NCI-H524 (cell line): ENCODE results near the gene RAB33B.
"Not testable (repeated sequence)": the region's sequence is repeated elsewhere in the genome, so short reads cannot be mapped to it uniquely, and the experiment has no call there.

Source experiments
- DNase-seq, 2 experiments: peaks; one replicate each; lab custom pipeline; 2025; lab: John Stamatoyannopoulos, UW

RAB33B gene

DNA sequence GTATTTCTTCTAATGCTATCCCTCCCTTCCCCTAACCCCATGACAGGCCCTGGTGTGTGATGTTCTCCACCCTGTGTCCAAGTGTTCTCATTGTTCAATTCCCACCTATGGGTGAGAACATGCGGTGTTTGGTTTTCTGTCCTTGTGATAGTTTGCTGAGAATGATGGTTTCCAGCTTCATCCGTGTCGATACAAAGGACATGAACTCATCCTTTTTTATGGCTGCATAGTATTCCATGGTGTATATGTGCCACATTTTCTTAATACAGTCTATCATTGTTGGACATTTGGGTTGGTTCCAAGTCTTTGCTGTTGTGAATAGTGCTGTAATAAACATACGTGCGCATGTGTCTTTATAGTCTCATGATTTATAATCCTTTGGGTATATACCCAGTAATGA is 10.6 kb downstream of the RAB33B start:
- DNase-seq: not testable (repeated sequence)

DNA sequence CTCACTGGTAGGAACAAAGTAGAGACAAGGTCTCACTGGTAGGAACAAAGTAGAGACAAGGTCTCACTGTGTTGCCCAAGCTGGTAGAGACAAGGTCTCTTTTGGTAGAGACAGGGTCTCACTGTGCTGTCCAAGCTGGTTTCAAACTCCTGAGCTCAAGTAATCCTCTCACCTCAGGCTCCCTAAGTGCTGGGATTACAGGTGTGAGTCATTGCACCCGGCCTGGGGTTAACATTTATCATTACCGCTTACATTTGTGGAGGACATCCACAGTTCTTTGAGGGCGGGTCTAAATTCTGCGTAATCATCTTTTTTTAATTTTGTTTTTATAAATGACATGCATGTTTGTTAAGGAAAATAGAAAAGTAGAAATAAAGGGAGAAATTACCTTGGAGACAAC is 12.0 kb downstream of the RAB33B start:
- no peak for DNase-seq

DNA sequence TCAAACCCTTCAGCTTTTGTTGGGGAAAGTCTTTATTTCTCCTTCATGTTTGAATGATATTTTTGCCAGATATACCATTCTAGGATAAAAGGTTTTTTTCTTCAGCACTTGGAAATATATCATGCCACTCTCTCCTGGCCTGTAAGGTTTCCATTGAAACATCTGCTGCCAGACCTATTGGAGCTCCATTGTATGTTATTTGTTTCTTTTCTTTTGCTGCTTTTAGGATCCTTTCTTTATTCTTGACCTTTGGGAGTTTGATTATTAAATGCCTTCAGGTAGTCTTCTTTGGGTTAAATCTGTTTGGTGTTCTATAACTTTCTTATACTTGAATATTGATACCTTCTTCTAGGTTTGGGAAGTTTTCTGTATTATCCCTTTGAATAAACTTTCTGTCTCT is 14.8 kb downstream of the RAB33B start:
- DNase-seq: not testable (repeated sequence)

DNA sequence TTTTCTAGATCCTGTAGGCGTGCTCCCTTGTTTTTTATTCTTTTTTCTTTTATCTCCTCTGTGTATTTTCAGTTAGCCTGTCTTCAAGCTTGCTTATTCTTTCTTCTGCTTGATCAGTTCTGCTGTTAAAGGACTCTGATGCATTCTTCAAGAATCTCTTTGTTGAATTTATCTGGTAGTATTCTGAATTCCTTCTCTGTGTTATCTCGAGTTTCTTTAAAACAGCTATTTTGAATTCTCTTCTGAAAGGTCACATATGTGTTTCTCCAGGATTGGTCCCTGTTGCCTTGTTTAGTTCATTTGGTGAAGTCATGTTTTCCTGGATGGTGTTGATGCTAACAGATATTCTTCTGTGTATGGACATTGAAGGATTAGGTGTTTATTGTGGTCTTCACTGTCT is 15.3 kb downstream of the RAB33B start:
- no peak for DNase-seq

DNA sequence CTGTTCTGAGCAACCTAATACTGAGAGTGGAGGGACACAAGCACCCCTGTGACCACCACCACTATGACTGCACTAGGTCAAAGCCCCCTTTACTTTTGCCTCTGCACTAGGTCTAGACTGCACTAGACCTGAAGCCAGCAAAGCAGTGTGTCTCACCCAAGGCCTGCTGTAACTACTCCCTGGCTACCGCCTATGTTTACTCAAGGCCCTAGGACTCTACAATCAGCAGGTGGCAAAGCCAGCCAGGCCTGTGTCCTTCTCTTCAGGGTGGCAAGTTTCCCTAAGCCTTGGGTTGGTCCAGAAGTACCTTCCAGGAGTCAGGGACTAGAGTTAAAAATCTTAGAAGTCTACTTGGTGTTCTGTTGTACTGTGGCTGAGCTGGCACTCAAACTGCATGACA is 15.9 kb downstream of the RAB33B start:
- no peak for DNase-seq

DNA sequence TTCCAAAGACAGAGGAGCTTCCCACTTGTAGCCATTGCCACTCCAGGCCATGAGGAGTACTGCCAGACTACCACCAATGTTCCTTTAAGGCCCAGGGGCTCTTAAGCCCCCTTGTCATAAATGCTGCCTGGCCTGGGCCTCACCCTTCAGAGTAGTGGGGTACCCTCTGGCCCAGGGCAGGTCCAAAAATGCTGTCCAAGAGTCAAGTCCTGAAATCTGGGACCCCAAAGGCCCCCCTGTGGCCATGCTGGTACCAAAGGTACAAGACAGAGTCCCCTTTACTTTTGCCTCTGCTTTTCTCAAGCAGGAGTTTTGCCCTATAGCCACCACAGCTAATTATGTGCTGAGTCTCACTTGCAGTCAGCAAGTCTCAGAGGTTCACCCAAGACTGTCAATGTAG is 16.4 kb downstream of the RAB33B start:
- DNase-seq: no peak

DNA sequence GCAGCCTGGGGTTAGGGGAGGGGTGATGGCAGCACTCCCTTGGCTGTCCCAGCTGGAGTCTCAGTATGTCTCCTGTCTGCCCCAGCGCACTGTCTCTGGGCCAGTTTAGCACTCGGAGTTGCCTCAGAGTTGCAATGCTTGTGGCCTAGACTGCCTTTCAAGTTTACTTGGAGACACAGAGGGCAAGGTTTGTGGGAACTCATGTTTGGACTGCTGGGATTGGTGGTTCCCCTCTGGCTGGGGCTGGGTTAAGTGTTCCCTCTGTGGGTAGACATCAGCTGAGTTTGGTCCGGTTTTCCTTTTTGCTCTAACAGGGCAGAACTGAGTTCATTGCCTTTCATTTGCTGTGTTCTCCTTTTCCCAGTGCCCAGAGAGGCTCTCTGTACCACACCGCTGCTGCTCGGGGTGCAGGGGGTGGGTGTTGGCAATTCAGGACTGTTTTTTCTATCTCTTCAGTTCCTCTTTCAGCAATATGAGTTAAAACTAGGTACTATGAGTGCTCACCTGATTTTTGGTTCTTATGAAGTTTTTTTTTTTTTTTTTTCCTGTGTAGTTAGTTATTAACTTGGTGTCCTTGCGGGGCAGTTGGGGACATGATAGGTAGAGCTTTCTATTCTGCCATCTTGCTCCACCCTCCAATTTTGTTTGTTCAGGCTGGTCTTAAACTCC is 17.2 kb downstream of the RAB33B start:
- DNase-seq: no peak

DNA sequence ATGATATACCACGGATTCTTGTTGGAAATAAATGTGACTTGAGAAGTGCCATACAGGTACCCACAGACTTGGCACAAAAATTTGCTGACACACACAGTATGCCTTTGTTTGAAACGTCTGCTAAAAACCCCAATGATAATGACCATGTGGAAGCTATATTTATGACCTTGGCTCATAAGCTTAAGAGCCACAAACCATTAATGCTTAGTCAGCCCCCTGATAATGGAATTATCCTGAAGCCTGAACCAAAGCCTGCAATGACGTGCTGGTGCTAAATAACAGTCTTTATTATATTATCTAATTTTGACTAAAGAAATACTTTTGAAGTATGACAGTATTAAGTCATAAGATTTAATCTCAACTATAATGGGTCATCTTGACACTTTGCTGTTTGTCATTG is 18.9 kb downstream of the RAB33B start:
- DNase-seq: no peak

DNA sequence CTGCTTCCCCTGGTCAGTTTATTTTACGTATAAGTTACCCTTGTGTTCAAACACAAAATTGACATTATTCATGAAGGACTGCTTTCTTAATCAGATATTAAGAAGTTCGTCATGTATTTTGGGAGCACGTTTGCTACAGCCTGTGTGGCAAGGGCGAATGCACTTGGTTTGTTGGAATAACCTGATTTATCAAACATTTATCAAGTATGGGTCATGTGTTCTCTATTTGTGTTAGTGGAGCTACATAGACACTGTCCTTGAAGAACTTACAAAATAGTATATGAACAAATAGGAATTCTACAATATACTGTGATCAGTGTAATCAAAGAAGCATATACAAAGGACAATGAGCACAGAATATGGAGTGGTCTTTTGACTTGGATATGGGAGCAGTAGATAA is 22.4 kb downstream of the RAB33B start:
- DNase-seq: no peak

DNA sequence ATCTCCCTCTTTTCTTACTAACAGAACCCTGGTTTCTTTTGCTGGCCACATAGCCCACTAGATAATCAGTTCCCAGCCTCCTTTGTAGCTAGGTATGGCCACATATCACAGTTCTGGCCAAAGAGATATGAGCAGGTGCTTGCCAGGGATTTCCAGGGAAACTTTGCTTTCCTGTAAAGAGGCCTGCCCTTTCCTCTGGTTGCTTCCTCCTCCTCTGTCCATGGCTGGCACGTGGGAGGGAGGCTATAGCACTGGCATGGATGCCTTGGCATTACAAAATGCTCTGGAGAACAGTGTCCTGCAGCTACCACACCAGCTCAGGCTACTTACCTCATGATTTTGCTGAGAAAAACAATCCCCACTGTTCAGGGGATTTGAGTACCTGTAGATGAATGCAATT is 27.5 kb downstream of the RAB33B start:
- DNase-seq: no peak

DNA sequence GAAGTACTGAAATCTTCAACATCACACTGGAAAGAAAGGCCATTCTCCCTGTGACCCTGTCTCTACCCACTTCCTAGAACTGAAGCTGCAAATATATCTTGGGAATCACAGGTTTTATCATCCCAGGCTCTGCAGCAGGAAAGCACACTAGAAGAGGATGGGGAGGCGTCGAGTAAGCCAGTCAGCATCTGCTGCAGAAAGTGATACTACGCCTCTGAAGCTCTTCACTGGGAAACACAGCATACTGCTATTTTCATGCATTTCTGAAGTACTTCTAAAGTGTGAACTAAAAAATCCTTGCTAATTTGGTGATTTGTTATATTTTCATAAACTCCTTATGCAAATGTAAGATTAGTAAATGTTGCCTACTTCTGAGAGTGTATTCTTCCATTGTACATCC is 29.1 kb downstream of the RAB33B start:
- peak in 1 of 2 experiments; percentile 12 for DNase-seq

DNA sequence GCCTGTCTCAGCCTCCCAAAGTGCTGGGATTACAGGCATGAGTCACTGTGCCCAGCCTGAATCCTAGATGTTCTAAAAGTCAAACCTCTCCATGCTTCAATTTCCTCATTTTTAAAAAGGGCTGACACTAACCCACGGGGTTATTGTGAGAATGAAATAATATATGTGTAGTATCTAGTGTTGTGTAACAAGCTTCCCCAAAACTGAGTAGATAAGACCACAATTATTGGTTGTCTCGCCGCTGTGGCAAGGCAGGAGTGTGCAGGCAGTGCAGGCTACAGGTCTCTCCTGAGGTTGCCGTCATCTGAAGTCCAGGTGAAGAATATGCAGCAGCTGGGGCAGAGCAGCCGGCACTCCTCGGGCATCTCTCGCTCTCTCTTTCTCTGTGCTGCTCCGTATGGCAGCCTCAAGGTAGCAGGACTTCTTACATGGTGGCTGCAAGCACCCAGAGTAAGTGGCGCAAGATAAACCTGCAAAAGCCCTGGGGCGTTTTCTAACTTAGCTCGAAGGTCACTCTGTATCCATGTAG is 30.9 kb downstream of the RAB33B start:
- peak in 1 of 2 experiments; percentile 3 for DNase-seq

DNA sequence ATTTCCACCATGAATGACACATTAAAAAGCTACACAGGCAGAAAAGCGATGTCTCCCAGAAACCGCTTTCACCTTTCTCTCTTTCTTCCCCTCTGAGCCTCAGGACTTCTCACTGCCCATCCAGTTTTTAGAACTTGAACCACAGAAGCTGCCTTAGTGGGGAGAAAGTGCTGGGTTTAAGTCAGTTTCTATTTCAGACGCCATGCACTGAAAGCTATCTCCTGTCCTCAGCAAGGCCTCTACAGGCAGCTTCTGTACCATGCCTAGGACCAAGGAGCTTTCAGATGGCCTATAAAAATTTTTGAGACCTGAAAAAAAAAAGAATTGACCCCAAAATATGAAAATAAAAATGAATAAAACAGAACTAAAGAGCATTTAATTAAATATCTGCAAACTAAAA is 34.5 kb downstream of the RAB33B start:
- no peak for DNase-seq

DNA sequence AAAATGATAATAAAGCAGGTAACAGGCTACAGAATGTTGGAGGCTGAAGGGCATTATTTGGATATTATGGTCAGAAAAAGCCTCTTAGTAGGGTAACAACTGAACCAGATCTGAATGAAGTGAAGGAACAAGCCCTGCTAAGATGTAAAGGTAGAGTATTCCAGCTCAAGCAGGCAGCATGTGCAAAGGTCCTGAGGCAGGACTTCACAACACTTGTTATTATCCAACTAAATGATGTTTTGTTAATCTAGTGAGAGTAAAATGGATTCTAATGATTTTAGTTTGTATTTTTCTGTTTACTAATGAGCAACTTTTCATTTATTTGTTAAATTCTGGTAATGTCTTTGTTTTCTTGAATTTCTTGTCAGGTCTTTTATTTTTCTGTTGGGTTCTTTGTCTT is 35.7 kb downstream of the RAB33B start:
- no peak for DNase-seq

DNA sequence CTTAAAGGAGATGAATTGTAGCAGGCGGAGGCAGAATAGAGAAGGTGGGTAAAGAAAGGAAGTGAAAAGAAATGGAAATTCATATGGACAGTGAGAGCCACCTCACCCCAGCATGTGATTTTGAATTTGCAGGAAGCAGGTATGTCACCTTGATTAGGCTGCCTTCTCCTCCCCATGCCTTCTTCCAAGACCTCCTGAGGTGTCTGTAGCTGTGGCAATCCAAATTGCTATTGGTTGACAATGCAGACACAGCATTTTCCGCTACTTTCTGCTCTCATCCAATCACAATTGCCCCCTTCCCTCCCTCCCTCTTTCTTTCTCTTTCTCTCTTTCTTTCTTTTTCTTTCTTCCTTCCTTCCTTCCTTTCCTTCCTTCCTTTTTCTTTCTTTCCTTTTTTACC is 38.5 kb downstream of the RAB33B start:
- no peak for DNase-seq

DNA sequence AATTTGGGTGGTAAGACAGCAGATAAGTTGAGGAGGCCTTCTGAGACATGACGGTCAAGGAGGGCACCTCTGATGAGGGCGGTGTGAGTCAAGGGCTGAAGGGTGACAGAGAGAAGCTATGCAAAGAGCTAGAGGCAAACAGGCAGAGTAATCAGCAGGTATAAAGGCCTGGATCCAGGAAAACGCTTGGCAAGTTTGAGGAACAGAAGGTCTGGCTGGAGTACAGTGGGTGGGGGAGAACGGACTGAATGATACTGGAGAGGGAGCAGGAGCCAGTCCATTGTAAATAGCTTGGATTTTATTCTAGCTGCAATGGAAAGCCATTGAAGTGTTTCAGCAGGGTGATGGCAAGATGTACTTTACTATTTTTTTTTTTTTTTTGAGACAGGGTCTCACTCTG is 39.3 kb downstream of the RAB33B start:
- no peak for DNase-seq

DNA sequence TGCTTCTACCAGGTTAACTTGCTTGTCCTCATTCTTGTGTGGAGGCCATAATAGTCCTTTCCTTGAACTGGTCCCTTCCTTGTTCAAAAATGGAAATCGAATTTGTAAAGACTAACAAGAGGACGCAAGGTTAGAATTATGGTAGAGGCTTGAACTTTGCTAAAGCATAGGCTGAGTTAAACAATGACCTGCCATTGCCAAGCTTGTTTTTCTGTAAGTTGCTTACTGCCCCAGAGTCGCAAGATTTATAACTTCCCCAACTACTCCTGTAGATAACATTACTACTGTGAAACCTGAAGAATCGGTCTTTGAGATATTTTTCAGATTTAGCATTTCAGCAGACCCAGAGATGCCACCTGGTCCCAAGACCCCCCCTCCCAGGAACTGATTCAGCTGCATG is 45.3 kb downstream of the RAB33B start:
- no peak for DNase-seq

DNA sequence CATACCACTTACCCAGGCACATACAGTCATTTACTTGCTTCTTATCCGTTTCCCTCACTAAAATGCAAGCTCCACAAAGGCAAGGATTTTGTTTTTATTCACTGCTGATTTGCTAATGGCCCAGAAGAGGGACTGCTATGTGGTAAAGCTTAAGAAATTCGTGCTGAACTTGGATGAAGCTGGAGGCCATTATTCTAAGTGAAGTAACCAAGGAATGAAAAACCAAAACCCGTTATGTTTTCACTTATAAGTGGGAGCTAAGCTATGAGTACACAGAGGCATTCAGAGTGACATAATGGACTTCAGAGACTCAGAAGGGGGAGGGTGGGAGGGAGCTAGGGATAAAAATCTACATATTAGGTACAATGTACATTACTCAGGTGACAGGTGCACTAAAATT is 47.2 kb downstream of the RAB33B start:
- no peak for DNase-seq

DNA sequence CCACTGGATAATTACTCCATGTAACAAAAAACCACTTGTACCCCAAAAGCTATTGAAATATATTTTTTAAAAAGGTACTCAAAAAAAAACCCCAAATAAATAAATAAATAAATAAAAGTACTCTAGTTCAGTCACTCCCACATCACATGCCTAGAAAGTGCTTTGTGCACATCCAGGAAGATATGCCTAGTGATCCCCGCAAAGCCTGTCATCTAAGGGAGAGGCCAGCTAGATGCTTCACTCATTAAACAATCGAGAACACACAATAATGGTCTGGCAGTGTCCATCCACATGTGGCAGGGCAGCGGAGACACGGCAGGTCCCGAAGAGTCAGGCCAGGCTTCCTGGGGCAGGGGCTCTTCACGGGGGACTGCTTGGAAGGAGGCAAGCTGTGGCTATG is 47.6 kb downstream of the RAB33B start:
- DNase-seq: no peak

DNA sequence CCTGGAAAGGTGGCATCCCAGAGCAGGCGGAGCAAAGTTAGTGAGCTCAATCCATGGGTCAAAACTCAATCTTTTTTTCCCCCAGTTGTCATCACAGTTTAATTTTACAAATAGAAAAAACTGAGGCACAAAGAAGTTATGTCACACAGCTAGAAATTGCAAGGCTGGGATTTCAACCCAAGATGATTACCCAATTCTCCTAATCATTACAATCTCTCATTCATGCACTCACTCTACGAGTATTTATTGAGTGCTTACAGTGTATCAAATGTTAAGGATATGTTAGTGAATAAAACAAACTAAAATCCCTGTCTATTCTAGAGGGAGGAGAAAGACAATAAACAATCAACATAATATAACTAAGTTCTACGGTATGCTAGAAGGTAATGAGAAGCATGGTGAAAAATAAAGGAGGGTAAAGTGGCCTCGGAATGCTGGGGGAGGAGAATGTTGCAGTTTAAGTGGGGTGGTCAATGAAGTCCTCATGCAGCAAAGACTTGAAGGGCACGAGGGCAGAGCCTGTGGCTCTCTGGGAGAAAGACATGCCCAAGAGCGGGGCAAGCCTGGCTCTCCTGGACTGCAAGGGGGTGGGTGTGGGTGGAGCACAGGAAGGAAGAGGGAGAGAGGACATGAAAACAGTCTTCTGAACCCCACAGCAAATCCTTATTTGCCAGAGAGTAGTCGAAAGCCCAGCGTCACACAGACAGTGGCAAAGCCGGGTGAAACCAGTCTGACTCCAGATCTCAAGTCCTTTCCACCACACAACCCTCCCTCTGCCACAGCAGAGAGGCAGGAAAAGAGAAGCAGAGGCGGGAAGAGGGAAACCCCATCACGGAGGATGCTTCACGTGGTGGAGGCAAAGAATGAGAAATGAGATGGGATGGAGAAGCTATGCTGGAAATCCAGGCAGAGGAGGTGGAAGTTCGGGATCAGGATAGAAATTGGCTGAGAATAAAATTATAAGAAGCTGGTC is 48.3 kb downstream of the RAB33B start:
- DNase-seq: no peak

DNA sequence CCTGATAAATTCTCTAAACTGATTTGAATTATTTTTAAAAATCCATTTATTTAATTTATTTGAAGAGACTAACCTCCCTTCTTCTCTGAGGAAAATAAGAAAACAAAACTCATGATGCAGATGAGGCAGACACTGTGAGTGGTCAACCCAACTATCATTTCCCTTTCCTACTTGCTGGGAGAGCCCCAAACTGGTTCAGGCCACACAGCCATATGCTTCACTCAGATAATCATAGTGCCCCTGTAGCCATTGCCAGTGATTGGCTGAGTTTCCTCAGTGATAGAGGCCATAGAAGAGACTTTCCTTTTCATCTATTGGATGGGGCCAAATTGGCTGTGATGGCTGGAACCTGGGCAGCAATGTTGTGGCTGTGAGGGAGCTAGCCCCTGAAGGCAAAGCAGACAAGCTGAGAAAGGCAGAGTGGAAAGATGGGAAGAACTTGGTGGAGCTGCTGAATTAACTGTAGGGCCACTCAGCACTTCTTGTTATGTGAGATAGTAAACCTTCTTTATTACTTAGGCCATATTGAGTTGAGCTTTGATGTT is 49.8 kb downstream of the RAB33B start:
- DNase-seq: no peak

DNA sequence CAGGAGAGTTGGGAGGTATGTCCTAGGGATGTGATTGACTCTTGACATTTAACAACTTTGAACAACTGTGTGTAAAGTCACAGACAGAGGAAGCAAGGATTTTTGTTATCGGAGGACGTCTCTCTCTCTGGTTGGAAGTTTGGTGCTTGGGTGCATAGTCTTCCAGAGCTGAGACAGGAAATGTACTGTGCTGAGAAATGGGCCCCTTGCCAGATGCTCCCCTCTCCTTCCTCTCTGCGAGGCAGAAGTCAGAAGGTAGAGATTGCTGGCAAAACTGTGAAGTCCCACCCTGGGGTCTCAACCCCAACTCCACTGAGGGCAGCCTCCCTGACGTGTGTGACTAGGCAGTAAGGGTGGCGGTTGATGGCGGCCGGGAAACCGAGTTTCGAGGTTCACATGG is 52.9 kb downstream of the RAB33B start:
- DNase-seq: no peak
